Lower leg skin (tissue), 3 donors: ENCODE data around the gene ATP5PB.

ENCODE experiments used
- POLR2A ChIP-seq, 2 donors: fragments of 450-650 bp; IDR thresholded peaks; one replicate each; pipeline ENCODE4 v1.6.1; 2016 to 2017; ENCODE audit warnings: antibody characterized with exemption in 2 of 2, mild to moderate bottlenecking in 1 of 2, moderate library complexity in 1 of 2
- TF ChIP-seq, protein P1 (sequence below), 3 donors: fragments of 450-650 bp; IDR thresholded peaks; one replicate each; pipeline ENCODE4 v1.5.1; 2016; ENCODE audit warnings: antibody characterized with exemption in 3 of 3, mild to moderate bottlenecking in 3 of 3, moderate library complexity in 2 of 3

DNA sequence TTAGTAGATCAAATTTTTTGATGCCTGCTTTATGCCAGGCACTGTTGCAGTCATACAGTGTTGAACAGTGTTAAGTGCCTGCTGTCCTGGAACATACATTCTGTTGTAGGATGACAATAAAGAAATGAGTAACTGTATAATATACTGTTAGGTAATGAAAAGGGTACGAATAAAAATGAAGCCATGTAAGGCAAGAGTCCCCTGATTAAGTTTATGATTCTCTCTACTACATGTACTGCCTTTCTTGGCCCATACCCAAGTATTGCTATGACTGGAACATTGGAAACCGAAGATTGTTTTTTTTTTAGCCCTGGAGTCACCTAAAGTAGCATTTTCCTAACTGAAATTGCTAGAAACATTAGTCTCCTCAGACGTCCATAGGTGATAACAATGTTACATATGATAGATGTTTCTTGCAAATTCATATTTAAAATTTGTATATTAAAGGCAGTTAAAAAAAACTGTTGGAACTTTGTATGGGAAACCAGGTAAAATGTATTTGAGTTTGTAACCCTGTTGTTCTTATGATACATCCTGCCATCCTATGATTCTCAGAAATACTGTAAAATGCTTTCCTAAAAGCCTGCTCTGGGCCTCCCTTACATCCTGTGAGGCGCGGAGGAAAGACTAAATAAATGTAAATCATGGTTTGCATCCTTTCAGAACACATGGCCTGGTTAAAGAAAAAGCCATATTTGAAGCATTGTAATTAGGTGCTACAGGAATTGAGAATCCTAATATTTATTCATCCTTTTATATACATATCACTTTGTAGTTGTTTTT lies 5.8 kb downstream of the ATP5PB start:
- TF ChIP-seq, protein P1, sequence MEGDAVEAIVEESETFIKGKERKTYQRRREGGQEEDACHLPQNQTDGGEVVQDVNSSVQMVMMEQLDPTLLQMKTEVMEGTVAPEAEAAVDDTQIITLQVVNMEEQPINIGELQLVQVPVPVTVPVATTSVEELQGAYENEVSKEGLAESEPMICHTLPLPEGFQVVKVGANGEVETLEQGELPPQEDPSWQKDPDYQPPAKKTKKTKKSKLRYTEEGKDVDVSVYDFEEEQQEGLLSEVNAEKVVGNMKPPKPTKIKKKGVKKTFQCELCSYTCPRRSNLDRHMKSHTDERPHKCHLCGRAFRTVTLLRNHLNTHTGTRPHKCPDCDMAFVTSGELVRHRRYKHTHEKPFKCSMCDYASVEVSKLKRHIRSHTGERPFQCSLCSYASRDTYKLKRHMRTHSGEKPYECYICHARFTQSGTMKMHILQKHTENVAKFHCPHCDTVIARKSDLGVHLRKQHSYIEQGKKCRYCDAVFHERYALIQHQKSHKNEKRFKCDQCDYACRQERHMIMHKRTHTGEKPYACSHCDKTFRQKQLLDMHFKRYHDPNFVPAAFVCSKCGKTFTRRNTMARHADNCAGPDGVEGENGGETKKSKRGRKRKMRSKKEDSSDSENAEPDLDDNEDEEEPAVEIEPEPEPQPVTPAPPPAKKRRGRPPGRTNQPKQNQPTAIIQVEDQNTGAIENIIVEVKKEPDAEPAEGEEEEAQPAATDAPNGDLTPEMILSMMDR (IDR thresholded peaks at IDR 0.05): no peak
- TF ChIP-seq POLR2A (IDR thresholded peaks at IDR 0.05): no peak
